ENCODE measurements around the gene CYP4F11.
"Not testable (repeated sequence)": the region's sequence is repeated elsewhere in the genome, so short reads cannot be mapped to it uniquely, and the experiment has no call there.

The CYP4F11 gene, protein sequence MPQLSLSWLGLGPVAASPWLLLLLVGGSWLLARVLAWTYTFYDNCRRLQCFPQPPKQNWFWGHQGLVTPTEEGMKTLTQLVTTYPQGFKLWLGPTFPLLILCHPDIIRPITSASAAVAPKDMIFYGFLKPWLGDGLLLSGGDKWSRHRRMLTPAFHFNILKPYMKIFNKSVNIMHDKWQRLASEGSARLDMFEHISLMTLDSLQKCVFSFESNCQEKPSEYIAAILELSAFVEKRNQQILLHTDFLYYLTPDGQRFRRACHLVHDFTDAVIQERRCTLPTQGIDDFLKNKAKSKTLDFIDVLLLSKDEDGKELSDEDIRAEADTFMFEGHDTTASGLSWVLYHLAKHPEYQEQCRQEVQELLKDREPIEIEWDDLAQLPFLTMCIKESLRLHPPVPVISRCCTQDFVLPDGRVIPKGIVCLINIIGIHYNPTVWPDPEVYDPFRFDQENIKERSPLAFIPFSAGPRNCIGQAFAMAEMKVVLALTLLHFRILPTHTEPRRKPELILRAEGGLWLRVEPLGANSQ

DNA sequence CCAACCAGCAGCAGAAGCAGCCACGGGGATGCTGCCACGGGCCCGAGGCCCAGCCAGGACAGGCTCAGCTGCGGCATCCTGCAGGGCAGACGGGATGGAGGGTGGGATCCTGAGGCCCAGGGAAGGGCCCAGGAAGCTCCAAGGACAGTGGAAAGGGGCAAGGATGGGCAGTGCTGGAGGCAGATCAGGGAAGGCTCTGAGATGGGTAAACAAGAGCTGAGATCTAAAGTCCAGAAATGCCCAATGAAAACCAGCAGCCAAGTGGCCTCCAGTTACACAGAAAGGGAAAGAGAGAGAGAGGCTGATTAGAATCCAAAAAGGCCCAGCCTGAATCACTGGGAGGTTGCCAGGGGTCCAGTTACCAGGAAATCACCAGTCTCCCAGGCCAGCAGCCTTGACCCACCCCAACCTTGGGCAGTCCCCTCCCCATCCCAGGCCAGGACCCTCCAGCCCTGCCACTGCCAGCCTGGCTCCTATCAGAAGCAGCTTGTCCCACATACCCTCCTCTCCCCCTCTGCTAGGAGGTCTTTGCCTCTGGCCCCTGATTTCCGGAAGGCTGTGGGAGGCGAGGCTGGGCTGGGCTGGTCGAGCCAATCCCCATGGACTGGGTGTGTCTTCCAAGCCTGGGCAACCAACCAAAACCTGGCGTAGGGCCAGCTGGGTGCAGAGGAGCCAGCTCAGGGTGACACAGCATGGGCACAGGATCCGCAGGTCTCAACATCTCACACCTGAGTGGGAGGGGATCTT, at the start of gene CYP4F11:
Gene CYP4F11, minus strand, starts transcription at position 198 of the 747 bp plus-strand sequence. Its CDS starts 121 bp downstream, at position 77.
- DNase-seq, result no peak

DNA sequence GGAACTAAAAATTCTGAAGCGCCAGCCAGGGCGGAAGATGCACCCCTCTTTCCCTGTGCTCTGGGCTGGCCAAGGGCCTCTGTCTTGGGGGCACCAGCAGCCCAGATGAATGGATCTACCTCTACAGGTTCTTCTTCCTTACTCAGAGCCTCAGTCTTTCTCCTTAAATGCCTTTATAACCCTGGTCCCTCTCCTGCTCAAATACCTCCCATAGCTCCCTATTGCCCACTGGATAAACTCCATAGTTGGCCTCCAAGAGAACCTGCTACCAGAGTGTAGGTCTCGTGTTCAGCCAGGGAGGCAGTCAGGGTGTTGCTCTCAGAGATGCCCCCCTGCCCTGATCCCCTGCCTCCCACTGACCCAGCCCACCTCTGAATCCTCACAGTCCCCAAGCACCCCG, 45.0 kb upstream of the CYP4F11 start:
- no peak for DNase-seq

DNA sequence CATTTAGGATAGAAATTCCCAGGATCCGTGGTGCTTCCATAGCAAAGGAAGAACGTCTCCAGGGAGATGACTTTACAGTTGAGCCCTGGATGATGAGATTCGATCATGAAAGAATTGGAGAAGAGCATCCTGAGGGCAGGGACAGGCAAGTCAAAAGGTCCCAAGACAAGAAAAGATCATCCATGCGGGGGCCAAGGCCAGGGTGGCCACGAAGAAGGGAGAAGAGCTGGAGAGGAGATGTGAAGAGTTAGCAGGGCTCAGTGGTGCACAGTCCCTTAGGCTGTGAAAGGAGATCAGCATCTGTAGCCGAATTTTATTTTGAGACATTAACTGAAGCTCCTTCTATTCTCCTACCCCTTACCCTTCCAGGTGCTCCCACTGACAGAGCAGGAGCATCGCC, 43.4 kb upstream of the CYP4F11 start:
- DNase-seq, result no peak

DNA sequence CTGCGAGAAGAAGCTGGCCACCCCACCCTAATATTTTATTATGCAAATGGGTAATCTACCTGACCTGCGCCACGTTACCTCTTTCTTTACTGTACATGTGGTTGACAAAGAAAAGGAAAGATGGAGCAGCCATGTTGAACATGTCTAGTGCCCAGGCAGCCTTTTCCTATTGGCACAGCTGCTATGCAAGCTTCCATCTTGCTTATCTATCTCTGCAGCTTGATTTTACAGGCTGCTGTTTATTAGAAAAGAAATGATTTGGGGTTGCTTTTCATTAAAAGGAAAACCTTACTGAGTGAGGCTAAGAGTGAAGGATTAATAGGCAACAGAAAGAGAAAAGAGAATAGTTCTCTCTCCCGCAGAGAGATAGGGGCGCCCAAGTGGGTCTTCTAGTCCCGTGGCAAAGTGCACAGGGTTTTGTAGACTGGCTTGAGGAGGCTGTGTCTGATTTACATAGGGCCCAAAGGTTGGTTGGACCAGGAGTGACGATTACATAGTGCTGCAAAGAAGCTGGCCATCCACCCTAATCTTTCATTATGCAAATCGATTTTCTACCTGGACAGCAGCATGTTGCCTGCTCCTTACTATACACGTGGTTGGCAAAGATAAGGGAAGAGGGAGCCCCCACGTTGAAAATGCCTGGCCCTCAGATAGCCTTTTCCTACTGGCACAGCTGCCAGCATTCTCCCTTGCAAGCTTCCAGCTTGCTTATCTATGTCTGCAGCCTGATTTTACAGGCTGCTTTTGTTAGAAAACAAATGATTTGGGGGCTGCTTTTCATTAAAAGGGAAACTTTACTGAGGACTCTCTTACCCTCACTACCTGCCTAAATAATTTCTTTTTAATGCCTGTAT, 42.7 kb upstream of the CYP4F11 start:
- DNase-seq, result no peak

DNA sequence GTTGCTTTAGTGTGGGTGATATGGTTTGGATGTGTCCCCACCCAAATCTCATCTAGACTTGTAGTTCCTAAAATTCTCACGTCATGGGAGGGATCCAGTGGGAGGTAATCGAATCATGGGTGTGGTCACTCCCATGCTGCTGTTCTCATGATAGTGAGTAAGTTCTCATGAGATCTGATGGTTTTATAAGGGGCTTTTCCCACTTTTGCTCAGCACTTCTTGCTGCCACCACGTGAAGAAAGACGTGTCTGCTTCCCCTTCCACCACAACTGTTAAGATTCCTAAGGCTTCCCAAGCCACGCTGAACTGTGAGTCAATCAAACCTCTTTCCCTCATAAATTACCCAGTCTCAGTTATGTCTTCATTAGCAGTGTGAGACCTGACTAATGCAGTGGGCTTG, 40.5 kb upstream of the CYP4F11 start:
- DNase-seq, result no peak

DNA sequence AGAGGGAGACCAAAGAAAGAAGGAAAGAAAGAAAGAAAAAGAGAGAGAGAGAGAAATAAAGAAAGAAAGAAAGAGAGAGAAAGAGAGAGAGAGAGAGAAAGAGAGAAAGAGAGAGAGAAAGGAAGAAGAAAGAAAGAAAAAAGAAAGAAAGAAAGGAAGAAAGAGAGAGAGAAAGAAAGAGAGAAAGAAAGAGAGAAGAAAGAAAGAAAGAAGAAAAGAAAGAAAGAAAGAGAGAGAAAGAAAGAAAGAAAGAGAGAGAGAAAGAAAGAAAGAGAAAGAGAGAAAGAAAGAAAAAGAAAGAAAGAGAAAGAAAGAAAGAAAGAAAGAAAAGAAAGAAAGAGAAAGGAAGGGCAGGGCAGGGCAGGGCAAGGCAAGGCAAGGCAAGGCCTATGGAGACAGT, 37.7 kb upstream of the CYP4F11 start:
- DNase-seq, result not testable (repeated sequence)

DNA sequence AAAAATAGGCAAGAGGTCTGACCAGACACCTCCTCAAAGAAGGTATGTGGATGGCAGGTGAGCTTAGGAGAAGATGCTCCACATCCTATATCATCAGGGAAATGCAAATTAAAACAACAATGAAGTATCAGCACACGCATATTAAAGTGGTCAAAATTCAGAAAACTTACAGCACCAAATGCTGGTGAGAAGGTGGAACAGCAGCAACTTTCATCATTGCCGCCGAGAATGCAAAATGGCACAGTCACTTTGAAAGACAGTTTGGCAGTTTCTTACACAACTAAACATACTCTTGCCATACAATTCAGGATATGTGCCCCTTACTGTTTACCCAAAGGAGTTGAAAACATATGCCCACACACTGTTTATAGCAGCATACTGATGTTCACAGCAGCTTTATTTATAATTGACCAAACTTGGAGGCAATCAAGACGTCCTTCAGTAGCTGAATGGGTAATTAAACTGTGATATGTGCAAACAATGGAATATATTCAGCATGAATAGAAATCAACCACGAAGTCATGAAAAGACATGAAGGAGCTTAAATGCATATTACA, 37.0 kb upstream of the CYP4F11 start:
- no peak for DNase-seq

DNA sequence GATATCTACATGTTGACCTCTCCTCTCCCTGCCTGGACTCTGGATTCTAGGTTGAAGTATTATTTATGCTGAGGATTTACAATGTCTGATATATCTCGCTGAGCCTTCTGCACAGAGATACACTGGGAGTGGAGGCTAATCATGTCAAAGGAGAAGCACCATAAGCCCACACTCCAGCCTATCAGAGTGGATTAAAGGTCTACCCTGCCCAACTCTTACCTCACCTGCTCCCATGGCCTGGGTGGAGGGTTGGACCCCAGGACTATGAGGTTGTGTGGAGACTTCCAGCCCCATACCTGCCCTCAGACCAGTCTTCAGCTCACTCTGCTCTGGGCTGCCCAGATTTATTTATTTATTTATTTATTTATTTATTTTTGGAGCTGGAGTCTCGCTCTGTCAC, 29.9 kb upstream of the CYP4F11 start:
- no peak for DNase-seq

DNA sequence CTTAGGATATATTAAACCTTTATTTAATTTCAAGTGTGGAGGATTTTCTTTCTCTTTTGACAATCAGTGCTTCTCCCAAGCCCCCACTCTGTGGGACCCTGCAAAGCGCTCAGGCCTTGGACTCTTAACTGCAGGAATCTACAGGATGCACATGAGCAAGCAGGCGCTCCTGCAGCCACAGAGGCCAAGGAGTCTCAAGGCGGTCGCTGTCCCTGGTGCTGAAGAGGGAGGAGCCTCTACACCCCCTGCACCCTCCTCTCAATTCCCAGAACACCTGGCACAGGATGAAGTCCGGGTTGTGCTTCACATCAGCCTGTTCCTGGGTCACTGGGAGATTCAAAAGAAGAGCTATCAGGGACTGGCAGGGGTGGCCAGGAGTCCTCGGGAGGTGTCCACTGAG, 28.0 kb upstream of the CYP4F11 start:
- DNase-seq, result no peak

DNA sequence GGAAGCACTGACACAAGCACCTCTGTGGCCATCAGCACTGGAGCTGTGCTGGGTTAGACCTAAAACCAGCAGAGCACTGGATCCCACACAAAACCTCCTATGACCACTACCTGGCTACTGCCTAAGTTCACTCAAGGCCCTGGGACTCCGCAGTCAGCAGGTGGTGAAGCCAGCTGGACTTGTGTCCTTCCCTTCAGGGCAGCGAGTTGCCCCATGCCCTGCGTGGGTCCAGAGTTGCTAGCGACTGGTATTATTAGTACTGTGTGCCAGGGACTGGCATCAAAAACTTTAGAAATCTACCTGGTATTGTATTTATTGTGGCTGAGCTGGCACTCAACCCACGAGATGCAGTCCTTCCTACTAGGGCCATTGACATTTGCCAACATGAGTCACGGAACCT, 20.5 kb upstream of the CYP4F11 start:
- no peak for DNase-seq

DNA sequence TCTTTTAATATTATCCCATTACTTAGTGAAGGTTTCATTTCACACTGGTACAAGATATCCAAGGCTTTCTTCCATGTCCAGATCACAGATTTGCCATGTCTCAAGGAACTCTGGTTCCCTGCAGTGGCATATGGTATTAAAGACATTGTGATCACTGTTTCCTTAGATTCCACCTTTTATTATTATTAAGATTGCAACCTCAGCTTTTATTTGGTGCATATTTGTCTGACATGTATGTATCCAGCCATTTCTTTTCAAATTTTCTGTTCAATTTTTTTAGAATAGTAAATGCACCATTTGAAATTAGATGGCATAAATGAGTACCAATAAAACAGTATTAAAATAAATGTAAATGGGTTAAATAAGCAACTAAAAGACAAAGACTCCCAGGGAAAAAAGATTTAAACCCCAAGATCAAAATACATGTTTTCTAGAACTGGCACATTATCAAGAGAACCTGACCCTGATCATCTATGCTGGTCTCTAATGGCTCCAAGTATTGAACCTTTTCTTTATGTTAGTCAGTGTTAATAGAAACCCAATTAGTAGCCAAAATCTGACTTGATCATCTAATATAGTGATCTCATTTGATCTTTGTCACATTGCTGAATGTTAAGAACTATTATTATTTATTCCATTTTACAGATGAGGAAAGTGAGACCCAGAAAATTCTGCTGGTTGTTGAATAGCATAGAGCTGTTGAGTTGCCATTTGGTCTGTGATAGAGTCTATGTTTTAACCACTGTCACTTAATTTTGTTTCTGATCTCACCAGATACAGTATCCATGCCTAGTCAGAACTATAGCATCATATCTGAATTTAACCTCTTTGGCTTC, 14.1 kb upstream of the CYP4F11 start, which contains the start of gene OR10H4:
Gene OR10H4, plus strand, starts transcription at position 786 of the 836 bp plus-strand sequence. Its CDS starts 0 bp downstream, at position 786.
- no peak for DNase-seq

DNA sequence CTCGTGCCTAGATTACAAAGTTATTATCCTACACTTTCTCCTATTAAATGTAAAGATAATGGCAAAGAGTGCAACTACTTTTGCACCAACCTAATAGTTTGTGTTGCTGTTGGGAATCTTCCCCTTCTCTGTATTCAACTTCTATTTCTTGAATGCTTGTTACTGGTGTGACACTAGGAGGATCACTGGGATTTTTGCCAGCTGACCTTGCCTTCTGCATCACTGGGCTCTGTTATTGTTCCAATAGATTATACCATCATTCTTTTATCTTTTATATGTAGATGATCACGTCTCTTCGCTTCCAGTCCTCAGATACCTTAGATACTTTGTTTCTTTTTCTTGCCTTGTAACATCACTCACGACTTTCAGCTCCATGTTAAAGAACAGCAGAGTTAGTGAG, 11.0 kb upstream of the CYP4F11 start:
- DNase-seq, result no peak

DNA sequence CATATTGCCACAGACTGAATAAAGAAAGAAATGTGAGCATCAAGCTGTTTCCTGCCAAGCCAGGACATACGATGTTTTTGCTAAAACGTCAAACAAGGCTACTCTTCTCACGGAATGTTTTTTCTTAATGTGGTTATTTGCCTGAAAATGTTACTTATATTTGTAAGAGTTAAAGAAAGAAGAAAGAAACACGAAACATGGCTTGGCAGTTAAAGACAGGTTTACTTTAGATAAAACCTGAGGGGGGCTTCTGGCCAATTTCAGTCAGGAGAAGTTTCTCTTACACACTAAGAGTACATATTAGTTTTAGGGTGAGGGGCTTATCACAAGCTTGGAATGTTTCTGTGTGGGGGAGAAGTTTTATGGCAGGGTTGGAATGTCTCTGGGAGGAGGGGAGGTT, 10.1 kb upstream of the CYP4F11 start:
- no peak for DNase-seq

DNA sequence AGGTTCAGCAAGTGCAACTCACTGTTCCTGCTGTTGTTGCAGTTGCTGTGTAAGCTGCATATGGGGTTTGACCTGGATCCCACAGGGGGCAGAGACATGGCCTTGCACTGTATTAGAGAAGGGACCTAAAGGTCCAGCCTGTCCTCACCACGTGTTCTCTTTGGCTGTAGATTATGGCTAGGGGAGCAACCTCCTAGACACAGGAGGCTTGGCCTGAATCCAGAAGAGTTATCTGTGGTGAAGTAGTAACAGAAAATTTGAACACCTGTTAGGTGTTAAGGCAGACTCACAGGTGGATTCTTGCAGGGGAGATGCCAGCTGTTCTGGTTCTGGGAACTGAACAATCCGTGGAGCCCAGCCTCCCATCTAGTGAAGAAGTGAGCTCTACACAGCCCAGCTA, 3.4 kb upstream of the CYP4F11 start:
- no peak for DNase-seq

DNA sequence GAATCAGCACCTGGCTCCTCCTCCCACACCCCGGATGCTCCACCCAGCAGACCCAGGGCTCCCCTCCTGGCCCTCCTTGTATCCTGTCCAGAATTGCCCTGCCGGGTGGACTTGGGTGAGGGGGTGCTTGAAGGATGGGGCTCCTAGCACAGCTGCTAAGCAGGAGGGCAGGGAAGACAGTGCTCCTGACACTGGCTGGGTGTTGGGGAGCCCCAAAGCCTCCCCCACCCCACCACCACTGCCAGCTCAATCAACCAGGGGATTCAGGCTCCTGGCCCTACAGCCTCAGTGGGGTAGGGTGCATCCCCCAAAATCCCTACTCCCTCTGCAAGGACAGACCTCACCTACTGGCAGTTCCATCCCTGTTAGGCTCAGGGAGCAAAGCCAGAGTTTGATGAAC, 2.6 kb upstream of the CYP4F11 start:
- DNase-seq, result no peak

DNA sequence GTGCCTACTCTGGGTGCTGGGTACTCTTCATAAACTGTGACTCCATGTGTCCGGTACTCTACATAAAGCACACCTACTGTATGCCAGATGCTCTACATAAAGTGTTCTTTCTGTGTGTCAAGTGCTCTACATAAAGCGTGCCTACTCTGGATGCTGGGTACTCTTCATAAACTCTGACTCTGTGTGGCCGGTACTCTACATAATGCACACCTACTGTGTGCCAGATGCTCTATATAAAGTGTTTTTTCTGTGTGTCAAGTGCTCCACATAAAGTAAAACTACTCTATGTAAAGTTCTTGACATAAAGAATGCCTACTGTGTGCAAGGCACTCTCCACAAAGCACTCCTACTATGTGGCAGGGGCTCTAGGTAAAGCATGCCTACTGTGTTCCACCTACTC, 1.8 kb upstream of the CYP4F11 start:
- no peak for DNase-seq

DNA sequence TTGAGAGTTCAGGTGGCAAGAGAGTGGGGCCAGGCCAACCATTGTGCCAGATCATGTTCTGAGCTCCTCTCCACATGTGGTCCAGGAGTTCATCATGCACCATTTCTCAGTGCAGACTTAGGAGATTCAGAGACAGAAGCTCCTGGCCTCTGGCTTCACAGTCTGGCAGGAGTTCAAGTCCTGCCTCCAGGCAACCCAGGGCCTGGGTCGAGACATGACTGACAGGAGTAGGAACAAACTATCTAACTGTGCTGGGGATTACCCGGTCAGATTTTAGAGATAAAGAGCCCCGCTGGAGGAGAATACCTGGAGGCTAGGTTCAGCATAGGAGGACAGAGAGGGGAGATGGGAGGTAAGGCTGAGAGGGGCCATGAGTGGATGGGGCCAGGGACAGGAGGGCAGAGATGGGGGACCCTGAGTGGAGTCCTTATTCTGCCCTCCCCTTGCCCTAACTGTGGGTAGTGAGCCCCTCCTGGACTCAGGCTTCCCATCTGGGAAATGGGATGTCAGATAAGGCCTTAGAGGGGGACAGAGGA, 906 bp upstream of the CYP4F11 start:
- DNase-seq, result no peak

DNA sequence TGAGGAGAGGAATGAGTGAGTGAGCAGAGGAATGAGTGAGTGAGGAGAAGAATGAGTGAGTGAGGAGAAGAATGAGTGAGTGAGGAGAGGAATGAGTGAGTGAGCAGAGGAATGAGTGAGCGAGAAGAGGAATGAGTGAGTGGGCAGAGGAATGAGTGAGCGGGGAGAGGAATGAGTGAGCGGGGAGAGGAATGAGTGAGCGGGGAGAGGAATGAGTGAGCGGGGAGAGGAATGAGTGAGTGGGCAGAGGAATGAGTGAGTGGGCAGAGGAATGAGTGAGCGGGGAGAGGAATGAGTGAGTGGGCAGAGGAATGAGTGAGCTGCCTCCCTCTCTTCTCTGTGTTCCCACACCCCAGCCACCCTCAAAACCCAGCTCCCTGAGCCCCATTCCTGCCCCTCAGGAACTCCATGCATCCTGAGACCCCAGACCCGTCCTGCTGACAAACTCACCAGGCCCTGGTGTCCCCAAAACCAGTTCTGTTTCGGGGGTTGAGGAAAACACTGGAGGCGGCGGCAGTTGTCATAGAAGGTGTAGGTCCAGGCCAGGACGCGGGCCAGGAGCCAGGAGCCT, 483 bp downstream of the CYP4F11 start:
- DNase-seq, result not testable (repeated sequence)

DNA sequence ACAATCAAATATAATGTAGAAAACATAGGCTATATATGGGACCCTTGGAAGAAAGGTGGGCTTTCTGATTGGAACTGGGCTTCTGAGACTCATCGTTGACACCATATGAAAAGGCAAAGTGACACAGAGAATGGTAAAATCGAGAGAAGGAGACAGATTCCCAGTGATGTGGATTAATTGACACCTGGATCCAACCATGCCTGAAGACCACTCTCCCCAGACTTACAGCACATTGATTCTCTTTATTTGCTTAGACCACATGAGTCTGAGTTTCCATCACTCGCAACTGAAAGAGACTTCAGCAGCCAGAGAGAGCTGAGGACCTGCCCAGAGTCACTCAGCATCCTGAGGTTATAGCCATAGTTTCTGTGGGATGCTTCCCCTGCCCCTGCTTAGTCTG, 6.0 kb downstream of the CYP4F11 start:
- no peak for DNase-seq

DNA sequence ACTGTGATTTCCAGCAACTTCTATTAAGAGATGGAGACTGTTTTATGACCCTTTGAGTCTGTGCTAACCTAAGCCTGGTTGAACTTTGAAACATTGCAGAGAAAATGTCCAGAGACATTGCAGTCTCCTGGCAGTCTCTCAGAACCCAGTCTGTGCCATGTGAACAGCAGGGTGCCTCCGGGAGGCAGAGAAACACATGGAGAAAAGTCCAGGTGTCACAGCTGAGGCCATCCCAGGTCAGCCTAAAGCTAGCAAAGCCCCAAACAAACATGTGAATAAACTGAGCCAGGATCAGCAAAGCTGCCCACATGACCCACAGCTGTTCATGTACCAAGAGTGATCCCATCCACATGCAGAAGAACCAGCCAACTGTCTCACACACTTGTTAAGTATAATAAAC, 7.8 kb downstream of the CYP4F11 start:
- DNase-seq, result no peak

DNA sequence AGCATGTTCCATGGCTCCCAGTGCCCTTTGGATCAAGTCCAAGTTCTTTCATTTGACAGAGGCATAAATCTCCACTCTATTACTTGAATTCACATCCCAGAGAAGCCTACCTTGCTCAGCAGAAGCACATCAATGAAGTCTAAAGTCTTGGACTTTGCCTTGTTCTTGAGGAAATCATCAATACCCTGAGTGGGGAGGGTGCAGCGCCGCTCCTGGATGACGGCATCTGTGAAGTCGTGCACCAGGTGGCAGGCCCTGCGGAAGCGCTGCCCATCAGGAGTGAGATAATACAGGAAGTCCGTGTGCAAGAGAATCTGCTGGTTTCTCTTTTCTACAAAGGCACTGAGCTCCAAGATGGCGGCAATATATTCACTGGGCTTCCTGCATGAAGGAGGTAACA, 10.6 kb downstream of the CYP4F11 start:
- no peak for DNase-seq
